ELF-1 (cell line): Measurements from ENCODE around the gene GIGYF2.
"Not testable (repeated sequence)": the region's sequence is repeated elsewhere in the genome, so short reads cannot be mapped to it uniquely, and the experiment has no call there.

Experiments
- DNase-seq: peaks from one replicate; pipeline ENCODE4 v3.0.0-alpha.2; 2016; ENCODE audit warnings: low read depth, low spot score

GIGYF2 gene

DNA sequence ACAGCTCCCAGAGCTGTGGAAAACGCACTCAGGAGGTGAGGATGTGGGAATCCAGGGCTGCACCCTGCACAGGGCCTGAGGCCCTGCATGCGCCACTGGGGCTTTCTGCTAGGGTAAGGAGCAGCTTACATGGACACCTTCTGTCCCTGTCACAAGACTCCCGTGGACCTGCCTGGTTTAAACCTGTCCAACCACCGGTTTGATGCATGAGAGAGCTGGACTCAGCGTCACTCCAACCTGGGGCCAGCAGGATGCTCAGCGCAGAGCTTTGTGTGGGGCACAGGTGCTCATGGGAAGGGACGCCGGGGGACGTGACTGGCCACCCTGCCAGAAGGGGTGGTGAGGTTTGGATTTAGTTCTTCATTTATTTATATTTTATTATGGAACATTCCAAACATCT is 197.1 kb downstream of the GIGYF2 start:
- no peak for DNase-seq

GRCh38 chr2:232894746-232895145 is 197.6 kb downstream of the GIGYF2 start:
- no peak for DNase-seq

DNA sequence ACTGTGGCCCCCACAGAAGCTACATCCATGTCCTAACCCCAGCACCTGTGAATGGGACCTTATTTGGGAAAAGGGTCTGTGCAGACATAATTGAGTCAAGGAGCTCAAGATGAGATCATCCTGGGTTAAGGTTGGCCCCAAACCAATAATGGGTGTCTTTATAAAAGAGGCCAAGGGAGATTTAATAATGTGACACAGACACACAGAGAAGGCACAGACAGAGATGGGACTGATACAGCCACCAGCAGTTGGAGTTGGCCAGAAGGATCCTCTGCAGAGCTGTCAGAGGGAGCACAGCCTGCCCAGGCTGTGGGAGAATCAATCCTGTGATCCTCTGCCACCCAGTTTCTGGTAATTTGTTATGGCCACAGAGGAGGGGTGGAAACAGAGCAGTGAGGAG is 199.0 kb downstream of the GIGYF2 start:
- DNase-seq: no peak

GRCh38 chr2:232896720-232897597 is 199.8 kb downstream of the GIGYF2 start:
- no peak for DNase-seq

DNA sequence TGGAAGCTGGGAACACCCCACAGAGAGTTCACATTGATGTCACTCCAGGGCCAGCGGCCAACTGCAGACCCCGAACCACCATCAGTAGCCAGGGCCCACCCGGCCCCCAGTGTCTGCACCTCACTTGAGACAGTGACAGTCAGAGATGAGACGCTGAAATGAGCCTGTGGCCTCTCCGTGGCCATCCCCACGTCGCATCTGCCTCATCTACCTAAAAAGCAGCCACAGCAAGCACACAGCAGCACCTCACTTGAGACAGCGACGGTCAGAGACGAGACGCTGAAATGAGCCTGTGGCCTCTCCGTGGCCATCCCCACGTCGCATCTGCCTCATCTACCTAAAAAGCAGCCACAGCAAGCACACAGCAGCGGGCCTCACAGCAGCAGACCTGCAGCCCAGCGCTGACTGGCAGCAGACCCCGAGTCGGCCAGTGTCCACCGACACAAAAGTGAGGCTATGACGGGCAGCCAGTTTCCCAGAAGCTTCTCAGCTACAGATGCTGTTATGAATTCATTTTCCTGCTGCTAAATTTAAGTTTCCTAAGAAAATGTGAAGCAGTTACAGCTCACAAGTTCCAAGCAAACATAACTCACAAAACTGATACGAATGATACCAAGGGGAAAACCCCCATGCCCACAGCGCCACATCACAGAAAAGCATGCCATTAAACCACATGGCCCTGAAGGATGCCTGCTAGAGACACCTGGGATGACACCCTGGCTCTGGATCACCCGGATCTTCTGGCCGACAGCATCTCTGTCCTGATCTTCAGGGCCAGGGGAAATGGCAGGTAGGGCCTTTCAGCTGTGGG is 200.7 kb downstream of the GIGYF2 start:
- DNase-seq: no peak

- DNase-seq: peak; percentile 56
Measured at GRCh38 chr2:232898592-232899543, 201.7 kb downstream of the GIGYF2 start.

DNA sequence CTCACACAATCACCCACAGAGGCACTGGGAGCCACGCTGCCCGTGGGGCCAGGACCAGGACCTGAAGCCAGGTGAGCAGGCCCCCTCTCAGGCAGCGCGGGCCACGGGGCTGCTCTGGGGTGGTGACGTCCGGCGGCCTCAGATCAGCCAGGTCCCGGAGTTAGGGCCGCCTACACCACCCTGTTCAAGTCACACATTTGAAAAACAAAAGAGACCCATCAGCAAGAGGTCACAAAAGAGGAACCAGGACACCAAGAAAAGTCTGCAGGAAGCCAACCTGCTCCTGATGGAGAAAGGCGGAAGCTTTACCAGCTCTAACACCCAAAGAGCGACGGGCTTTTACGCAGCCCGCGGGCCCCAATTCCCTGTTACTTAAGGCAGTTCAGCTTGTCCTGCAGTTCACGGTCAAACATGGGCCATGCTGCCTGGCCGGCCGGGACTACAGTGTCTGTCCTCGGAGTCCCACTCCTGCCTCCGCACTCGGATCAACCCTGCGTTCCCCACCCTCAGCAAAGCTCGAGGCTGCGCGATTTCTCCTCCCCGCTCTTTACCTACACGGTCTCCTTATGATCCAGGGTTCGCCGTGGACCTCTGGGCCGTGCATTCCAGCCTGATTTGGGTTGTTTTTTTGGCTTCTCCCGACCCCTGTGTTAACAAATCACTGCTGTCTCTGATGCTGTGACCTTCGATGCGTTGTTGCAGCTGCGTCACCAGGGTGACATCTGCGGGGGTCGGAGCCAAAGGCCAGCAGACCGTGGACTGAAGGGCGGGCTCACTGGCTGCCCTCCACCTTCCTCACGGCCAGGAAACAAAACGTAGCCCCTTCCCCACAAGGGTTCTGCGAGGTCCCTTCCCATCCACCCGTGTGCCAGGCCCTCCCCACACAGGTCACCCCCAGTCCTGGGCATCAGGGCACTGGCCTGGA is 203.9 kb downstream of the GIGYF2 start:
- DNase-seq: peak; percentile 66

- DNase-seq: peak; percentile 46
Measured at GRCh38 chr2:232901736-232902578, 204.8 kb downstream of the GIGYF2 start.

DNA sequence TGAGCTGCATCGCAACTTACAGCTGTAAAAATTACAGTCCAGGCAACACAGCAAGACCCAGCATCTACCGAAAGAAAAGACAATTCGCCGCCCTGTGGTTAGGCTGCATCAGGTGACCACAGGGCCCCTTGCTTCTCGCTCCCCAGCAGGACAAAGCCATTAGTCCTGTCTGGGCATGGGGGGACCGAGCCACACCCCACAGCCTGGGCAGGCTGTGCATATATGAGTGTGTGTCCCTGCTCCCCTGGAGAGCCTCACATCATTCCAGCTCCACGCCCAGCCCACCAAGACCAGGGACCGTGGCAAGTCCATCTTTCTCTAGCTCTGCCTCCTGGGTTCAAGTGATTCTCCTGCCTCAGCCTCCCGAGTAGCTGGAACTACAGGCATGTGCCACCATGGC is 206.9 kb downstream of the GIGYF2 start:
- DNase-seq: no peak

- DNase-seq: not testable (repeated sequence)
Measured at GRCh38 chr2:232906867-232907717, 210.0 kb downstream of the GIGYF2 start.

- DNase-seq: not testable (repeated sequence)
Measured at GRCh38 chr2:232907718-232908085, 210.6 kb downstream of the GIGYF2 start.

- DNase-seq: no peak
Measured at GRCh38 chr2:232908695-232909094, 211.6 kb downstream of the GIGYF2 start.
